GM12875 (cell line): ENCODE measurements around the gene IFNA4.
"Not testable (repeated sequence)": the region's sequence is repeated elsewhere in the genome, so short reads cannot be mapped to it uniquely, and the experiment has no call there.

Experiments
- H3K4me3 ChIP-seq: one replicate; pipeline ENCODE4 v1.5.1; 2011; ENCODE audit warnings: low read depth, low read length, control low read depth
- CTCF ChIP-seq: IDR thresholded peaks from 2 replicates; pipeline ENCODE4 v1.5.1; 2011; ENCODE audit warnings: low read depth, mild to moderate bottlenecking, control low read depth, inconsistent platforms, low read length, moderate library complexity, borderline replicate concordance; ENCODE audit not compliant: insufficient read depth

Gene IFNA4

GRCh38 chr9:21210311-21210710 is 22.9 kb upstream of the IFNA4 start:
- H3K4me3 ChIP-seq, result no peak overlapping the region
- TF ChIP-seq CTCF, result no peak

GRCh38 chr9:21207043-21207442 is 19.7 kb upstream of the IFNA4 start, which contains the start of gene IFNA10:
TSS of gene IFNA10 (minus strand) at chr9:21207143. CDS start at chr9:21207097, 46 bp downstream.
- H3K4me3 ChIP-seq, result not testable (repeated sequence)

GRCh38 chr9:21205204-21205603 is 17.8 kb upstream of the IFNA4 start:
- TF ChIP-seq CTCF, result no peak
- H3K4me3 ChIP-seq, result no peak overlapping the region

GRCh38 chr9:21202105-21202504 is 14.7 kb upstream of the IFNA4 start, which contains the start of gene IFNA7:
TSS of gene IFNA7 (minus strand) at chr9:21202205. CDS start at chr9:21202165, 40 bp downstream.
- H3K4me3 ChIP-seq, result not testable (repeated sequence)

- TF ChIP-seq CTCF, result peak; percentile 58; the same call in 1 of the 2 replicates
- not testable (repeated sequence) for H3K4me3 ChIP-seq
Measured at GRCh38 chr9:21194867-21195776, 7.7 kb upstream of the IFNA4 start.

GRCh38 chr9:21182810-21183736 is 4.3 kb downstream of the IFNA4 start:
- peak; percentile 50 for TF ChIP-seq CTCF
- H3K4me3 ChIP-seq, result not testable (repeated sequence)

- H3K4me3 ChIP-seq, result no peak overlapping the region
- TF ChIP-seq CTCF, result no peak
Measured at GRCh38 chr9:21174671-21175070, 12.7 kb downstream of the IFNA4 start.
